Measurements from ENCODE around the gene CRYBB3. TPM values are rescaled to one million over a fixed set of nuclear protein-coding genes. Genes with fewer than 3 reads are reported as not detected.

The CRYBB3 gene
- total RNA-seq, 1 donor from 2014 or later = not detected

DNA sequence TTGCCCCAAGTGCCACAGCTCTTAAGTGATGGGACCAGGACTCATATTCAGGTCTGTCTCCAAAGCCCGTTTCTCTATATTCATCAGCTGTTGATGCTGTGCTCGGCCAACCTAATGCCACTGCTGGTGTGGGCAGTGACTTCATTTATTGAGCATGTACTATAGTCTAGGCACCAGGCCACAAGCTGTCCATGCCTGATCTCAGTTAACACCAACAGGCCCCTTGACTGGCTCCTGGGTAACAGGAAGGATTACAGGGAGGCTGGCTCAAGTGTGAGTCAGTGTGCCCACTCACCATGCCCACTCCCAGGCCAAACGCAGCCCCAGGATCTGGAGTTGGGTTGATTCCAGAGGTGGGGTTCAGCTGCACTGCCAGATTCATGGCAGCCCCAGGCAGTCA lies 11.1 kb downstream of the CRYBB3 start:
- DNase-seq = no peak
- no peak for TF ChIP-seq CTCF (IDR thresholded peaks at IDR 0.05; ENCODE audit: borderline replicate concordance)
- intact Hi-C loops (cut with micrococcal nuclease) = no loop called here

GRCh38 chr22:25212337-25212736 lies 12.7 kb downstream of the CRYBB3 start:
- Histone ChIP-seq H3K4me3 (no peak overlapping the region), H3K4me1 (no peaks in the 10 kb centered on the region), H3K36me3 (no peaks in the 10 kb centered on the region), H3K27ac (replicated peaks) (no peak overlapping the region), H3K27me3 (ENCODE audit: low read depth) (peaks cover 14% of the 10 kb centered on the region), H3K9me3 (replicated peaks) (peaks cover 15% of the 10 kb centered on the region)
- intact Hi-C loops (cut with micrococcal nuclease) = no loop called here
- no peak for DNase-seq
- TF ChIP-seq CTCF (IDR thresholded peaks at IDR 0.05; ENCODE audit: borderline replicate concordance) = no peak

More for the DNA sequence above, 11.1 kb downstream of the CRYBB3 start:
- Histone ChIP-seq H3K9me3 (replicated peaks) (peaks cover 15% of the 10 kb centered on the region), H3K36me3 (no peaks in the 10 kb centered on the region), H3K27ac (replicated peaks) (no peak overlapping the region), H3K27me3 (ENCODE audit: low read depth) (peaks cover 5% of the 10 kb centered on the region), H3K4me1 (no peaks in the 10 kb centered on the region), H3K4me3 (no peak overlapping the region)

- H3K4me1 ChIP-seq = no peaks in the 10 kb centered on the region
- no peak overlapping the region for H3K4me3 ChIP-seq
- no peaks in the 10 kb centered on the region for H3K36me3 ChIP-seq
- DNase-seq = no peak
- intact Hi-C loops (cut with micrococcal nuclease) = no loop called here
- peaks cover 23% of the 10 kb centered on the region for H3K27me3 ChIP-seq (ENCODE audit: low read depth)
- H3K27ac ChIP-seq (replicated peaks) = no peak overlapping the region
- no peak for TF ChIP-seq CTCF (IDR thresholded peaks at IDR 0.05; ENCODE audit: borderline replicate concordance)
- H3K9me3 ChIP-seq (replicated peaks) = peaks cover 15% of the 10 kb centered on the region
Observed at GRCh38 chr22:25213221-25213620, 13.6 kb downstream of the CRYBB3 start.

GRCh38 chr22:25216230-25216629 lies 16.6 kb downstream of the CRYBB3 start:
- DNase-seq = no peak
- H3K4me1 ChIP-seq = no peaks in the 10 kb centered on the region
- no peak overlapping the region for H3K4me3 ChIP-seq
- H3K27me3 ChIP-seq (ENCODE audit: low read depth) = peaks cover 48% of the 10 kb centered on the region
- H3K27ac ChIP-seq (replicated peaks) = no peak overlapping the region
- H3K36me3 ChIP-seq = no peaks in the 10 kb centered on the region
- TF ChIP-seq CTCF (IDR thresholded peaks at IDR 0.05; ENCODE audit: borderline replicate concordance) = no peak
- intact Hi-C loops (cut with micrococcal nuclease) = no loop called here
- peaks cover 15% of the 10 kb centered on the region for H3K9me3 ChIP-seq (replicated peaks)

DNA sequence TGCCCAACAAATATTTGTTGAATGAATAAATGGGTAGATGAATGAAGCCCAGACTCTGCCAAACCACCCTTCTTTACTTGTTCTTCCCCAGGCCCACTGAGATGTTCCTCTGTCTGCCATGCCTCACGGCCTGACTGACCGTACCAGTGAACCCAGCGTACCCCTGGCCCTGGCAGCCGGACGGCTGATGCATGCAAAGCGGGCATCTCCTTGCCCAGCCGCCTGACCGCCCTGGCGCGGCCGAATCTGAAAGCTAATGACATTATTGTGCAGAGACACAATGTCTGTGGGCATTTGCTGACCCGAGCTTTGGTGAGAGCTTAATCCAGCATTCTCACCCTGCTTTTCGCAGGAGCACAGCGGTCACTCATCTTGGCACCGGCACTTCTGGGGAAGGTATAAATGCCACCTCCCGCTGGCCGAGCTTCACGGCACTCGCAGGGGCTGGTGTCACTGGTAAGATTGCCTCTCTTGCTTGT lies 19.6 kb downstream of the CRYBB3 start, which contains the start of gene CRYBB2:
Gene CRYBB2 (plus strand): TSS at position 429 of the 479 bp plus-strand sequence. CDS start 1,791 bp downstream, outside the sequence.
- Histone ChIP-seq H3K4me1 (no peaks in the 10 kb centered on the region), H3K36me3 (no peaks in the 10 kb centered on the region), H3K27me3 (ENCODE audit: low read depth) (peaks cover 55% of the 10 kb centered on the region), H3K9me3 (replicated peaks) (no peaks in the 10 kb centered on the region), H3K4me3 (no peak within 1 kb of the TSS), H3K27ac (replicated peaks) (no peak within 1 kb of the TSS)
- intact Hi-C loops (cut with micrococcal nuclease) = no loop called here
- no peak for DNase-seq
- TF ChIP-seq CTCF (IDR thresholded peaks at IDR 0.05; ENCODE audit: borderline replicate concordance) = no peak
